Measurements from ENCODE around the gene TXNRD2.
A peak's percentile ranks its signal among the peaks of the same experiment; 100 is the strongest.
"Not testable (repeated sequence)": the region's sequence is repeated elsewhere in the genome, so short reads cannot be mapped to it uniquely, and the experiment has no call there.

TXNRD2 gene

DNA sequence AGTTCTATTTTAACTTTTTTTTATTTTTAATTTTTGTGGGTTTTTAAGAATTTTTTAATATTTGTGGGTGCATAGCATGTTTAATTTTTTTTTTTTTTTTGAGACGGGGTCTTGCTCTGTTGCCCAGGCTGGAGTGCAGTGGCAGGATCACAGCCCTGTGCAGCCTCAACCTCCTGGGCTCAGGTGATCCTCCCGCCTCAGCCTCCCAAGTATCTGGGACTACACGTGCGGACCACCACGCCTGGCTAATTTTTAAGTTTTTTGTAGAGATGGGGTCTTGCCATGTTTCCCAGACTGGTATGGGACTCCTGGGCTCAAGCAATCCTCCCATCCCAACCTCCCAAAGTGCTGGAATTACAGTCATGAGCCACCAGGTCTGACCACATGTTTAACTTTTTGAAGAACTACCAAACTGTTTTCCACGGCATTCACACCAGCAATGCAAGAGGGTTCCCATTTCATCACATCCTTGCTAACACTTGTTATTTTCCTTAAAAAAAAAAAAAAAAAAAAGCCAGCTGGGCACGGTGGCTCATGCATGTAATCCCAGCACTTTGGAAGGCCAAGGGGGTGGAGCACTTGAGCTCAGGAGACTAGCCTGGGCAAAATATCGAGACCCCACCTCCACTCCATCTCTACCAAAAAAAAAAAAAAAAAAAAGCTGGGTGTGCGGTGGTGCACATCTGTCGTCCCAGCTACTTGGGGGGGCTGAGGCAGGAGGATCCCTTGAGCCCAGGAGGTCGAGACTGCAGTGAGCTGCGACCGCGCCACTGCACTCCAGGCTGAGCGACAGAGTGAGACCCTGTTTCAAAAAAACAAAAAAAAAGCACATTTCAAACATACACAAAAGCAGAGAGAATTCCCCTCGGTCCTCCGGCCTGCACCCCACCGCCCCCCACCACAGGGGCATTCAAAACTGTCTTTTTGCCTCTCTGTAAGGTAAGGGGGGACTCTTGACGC lies 16.7 kb upstream of the TXNRD2 start:
- no peak overlapping the region for H3K27ac ChIP-seq
- no peak for DNase-seq (ENCODE audit: low read depth, low spot score)

DNA sequence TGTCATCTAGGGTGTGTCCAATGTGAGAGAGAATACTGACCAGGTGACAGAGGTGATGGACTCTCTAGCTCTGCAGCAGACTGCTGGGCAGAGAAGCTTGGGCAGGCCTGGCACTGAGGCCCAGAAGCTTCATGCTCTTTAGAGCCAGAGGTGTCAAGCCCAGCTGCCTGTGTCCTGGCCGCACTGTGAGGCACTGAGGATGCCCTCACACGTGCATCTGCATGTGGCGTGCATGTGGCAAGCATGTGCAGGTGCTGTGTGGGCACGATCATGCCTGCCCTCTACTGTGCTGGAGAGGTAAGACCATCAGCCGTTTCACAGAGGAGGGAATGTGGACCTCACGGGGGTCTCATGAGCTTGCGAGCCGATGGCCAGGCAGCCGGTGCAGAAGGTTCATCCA lies 15.8 kb upstream of the TXNRD2 start:
- no peak overlapping the region for H3K27ac ChIP-seq
- no peak for DNase-seq (ENCODE audit: low read depth, low spot score)

DNA sequence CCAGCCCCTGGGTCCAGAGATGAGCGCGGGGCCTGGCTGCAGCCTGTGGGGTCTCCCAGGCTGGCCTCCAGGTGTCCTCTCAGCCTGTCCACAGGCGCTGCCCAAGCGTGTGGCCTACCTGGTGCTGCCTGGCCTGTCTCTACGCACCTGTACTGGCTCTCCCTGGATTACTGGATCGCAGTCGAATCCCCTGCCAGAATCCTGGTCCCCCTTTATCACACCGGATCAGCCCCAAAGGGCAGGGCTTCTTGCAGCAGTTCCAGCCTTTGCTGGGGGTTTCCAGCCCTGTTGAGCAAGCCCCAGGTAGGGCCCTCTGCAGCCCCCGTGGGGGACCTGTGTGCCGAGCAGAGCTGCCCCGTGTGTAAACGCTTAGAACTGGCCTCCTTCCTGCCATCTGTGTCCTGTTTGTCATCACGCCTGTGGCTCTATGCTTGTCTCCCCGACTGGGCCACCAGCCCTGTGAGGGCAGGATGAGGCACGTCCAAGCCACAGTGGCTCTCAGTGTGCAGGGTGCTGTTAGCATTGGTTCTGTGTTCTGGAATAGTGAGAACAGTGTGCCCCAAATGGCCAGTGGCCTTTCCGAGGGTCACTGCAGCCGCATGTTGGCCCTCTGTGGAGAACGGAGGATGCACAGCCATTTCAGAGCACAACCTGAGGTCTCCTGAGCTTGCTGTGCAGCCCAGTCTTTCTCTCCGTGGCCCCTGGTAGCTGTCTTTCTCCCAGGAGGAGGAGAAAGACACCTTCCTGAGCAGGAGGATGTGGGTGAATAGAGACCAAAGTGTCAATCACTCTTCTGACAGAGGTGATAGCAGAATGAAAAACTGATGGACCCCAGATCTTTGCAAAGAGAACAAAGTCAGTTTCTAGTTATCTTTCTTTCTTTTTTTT lies 13.9 kb upstream of the TXNRD2 start:
- H3K27ac ChIP-seq = peak overlapping the region; percentile 3
- DNase-seq (ENCODE audit: low read depth, low spot score) = no peak

- H3K27ac ChIP-seq = no peak overlapping the region
- no peak for DNase-seq (ENCODE audit: low read depth, low spot score)
These were observed 9.7 kb upstream of the TXNRD2 start for GRCh38 chr22:19951346-19951745.

DNA sequence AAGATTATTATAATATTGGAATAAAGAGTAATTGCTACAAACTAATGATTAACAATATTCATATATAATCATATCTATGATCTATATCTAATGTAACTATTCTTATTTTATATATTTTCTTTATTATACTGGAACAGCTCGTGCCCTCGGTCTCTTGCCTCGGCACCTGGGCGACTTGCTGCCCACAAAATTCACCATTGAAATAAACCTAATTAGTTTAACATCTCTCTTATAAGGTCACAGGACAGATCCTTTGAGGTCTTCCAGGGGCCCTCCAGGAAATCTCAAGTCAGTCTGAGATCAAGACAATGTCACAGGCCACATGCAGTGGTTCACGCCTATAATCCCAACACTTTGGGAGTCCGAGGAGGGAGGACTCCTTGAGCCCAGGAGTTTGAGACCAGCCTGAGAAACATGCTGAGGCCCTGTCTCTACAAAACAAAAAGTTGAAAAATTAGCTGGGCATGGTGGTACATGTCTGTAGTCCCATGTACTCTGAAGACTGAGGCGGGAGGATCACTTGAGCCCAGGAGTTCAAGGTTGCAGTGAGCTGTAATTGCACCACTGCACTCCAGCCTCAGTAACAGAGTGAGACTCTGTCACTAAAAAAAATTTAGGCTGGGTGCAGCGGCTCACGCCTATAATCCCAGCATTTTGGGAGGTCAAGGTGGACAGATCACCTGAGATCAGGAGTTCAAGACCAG lies 6.6 kb upstream of the TXNRD2 start:
- DNase-seq (ENCODE audit: low read depth, low spot score) = no peak
- no peak overlapping the region for H3K27ac ChIP-seq

DNA sequence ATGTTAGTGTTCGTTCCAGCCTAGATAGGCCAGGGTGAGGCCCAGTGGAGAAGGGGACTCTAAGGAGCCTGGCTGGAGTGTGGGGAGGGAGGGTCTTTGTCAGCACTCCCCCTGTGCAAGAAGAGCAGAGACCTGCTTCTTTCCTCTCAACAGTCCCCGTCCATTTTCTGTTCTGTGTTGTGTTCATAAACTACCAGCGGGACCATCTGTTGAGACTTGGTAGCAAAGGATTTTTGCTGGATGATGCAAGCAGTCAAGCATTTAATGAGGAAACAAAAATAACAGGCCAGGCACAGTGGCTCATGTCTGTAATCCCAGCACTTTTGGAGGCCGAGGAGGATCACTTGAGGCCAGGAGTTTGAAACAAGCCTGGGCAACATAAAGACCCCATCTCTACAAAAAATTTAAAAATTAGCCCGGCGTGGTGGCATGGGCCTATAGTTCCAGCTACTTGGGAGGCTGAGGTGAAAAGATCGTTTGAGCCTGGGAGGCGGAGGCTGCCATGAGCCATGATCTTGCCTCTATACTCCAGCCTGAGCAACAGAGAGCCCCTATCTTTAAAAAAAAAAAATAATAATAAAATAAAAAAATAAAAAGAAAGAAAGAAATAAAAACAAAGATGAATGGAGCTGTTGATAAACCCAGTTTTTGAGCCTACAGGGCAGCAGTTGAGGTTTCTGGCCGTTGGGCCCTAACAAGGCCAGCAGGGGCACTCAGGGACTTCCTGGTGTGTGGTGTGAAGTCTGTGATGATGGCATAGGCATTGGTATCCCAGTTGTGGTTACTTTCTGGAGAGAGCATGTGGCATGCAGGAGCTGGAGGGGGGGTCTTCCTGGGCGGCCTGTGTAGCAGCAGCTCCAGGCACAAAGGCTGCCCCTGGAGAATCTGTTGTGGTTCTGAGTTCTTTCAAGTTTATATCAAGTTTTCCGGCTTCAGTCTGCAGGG lies 1.7 kb upstream of the TXNRD2 start:
- DNase-seq (ENCODE audit: low read depth, low spot score) = no peak

DNA sequence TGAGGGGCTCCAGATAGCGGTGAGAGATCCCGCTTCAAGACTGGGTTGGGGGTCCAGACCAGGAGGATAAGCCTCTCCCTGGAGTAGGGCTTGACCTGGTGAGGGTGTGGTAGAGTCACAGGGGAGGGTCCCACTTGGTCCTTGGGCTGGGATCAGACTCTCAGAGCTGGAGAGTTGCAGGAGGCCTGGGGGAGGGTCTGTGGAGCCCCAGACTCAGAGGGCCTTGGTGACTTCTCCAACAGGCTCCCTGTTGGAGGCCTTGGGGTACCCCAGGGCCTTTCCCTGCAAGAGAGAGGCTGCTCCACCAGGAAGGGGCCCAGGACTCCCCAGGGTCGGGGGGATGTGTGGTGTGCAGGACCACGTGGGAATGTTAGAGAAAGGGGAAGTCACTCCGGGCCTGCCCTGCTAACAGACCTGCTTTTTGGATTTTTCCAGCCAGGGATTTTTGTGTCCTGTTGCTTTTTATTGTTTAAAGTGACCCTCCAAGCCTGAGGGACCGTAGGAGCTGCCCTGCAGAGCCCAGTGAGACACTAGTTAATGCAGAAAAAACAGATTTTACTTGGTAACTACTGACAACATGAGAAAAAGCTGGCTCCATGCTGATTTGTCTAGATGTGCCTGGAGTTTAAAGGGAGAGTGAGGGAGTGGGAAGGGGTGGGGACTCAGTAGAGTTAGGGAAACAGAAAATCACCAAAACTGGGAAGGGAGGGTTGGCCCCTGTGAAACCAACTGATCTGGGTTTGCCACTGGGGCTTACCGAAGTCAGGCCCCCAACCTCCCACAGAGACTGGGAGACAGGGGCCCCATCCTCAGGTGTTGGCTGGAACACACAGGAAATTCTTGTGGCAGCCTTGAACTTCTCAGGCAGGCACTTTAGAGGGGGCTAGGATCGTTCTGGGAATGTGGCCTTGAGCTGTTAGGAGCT lies 801 bp upstream of the TXNRD2 start:
- no peak for DNase-seq (ENCODE audit: low read depth, low spot score)
- peak overlapping the region; percentile 98 for H3K27ac ChIP-seq

More for the DNA sequence above, 1.7 kb upstream of the TXNRD2 start:
- peak overlapping the region; percentile 98 for H3K27ac ChIP-seq

GRCh38 chr22:19940536-19941364 lies 868 bp downstream of the TXNRD2 start:
- DNase-seq (ENCODE audit: low read depth, low spot score) = no peak
- peak overlapping the region; percentile 98 for H3K27ac ChIP-seq

GRCh38 chr22:19937616-19938473 lies 3.8 kb downstream of the TXNRD2 start:
- H3K27ac ChIP-seq = no peak overlapping the region
- DNase-seq (ENCODE audit: low read depth, low spot score) = no peak

GRCh38 chr22:19936513-19936912 lies 5.1 kb downstream of the TXNRD2 start:
- DNase-seq (ENCODE audit: low read depth, low spot score) = no peak
- H3K27ac ChIP-seq = no peak overlapping the region

- H3K27ac ChIP-seq; DNase-seq (ENCODE audit: low read depth, low spot score): not testable (repeated sequence)
These were observed 6.4 kb downstream of the TXNRD2 start for GRCh38 chr22:19935123-19935718.

- H3K27ac ChIP-seq = no peak overlapping the region
- DNase-seq (ENCODE audit: low read depth, low spot score) = no peak
These were observed 8.0 kb downstream of the TXNRD2 start for GRCh38 chr22:19933341-19934241.

DNA sequence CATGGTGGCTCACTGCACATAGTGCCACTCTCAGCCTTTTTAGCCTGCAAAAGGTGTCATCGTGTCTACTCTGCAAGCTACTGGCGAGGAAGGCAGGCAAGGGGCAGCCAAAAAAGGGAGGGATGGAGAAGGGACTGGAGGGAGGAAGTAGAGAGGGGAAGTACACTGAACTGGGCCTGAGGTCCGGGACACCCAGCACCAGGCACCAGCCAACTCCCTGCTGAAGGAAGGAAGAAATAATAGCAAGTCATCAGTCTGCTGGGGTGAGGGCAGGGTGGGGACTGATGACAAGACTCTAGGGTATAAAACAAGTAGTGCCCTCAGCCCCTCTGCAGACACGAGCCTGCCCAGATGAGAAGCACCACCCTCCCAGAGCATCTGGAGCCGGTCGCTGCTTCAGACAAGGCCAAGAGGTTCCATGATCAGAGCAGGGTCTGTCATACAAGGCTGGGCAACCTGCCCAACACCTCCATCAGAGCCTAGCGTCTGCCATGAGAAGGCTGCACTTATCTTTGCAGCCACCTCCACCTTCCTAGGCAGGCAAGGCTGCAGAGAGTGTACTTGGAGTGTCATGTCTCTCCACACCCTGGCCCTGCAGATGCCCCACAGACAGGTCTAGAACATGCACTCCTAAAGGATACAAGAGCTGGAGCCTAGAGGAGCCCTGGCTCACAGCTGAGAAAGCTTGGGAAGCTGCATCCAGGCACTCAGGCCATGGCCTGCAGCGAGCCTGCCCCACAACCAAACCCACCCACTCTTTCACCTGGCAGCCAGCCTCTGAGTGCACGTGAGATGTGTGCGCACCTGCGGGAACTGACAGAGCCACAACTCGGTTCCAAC lies 9.0 kb downstream of the TXNRD2 start:
- DNase-seq (ENCODE audit: low read depth, low spot score) = no peak
- no peak overlapping the region for H3K27ac ChIP-seq

GRCh38 chr22:19931514-19931913 lies 10.1 kb downstream of the TXNRD2 start:
- no peak for DNase-seq (ENCODE audit: low read depth, low spot score)
- H3K27ac ChIP-seq = no peak overlapping the region
